ENCODE data around the gene SPATA1.

Gene SPATA1

GRCh38 chr1:84600796-84601195 lies 94.6 kb downstream of the SPATA1 start:
- no peak overlapping the region for H3K27ac ChIP-seq
- H3K79me2 ChIP-seq (ENCODE audit: insufficient read depth, low read depth), result no peaks in the 10 kb centered on the region
- no peak overlapping the region for H3K4me2 ChIP-seq
- H3K9ac ChIP-seq, result no peak overlapping the region
- H3K4me3 ChIP-seq (IDR thresholded peaks at IDR 0.05; ENCODE audit: insufficient read depth, low read depth, low read length), result no peak overlapping the region
- no peak overlapping the region for H2AFZ ChIP-seq (ENCODE audit: low read depth)
- no peaks in the 10 kb centered on the region for H4K20me1 ChIP-seq (ENCODE audit: insufficient read depth)
- H3K36me3 ChIP-seq (ENCODE audit: insufficient read depth), result no peaks in the 10 kb centered on the region
- no peaks in the 10 kb centered on the region for H3K4me1 ChIP-seq (ENCODE audit: low read depth, poor library complexity, severe bottlenecking)
- no peak for TF ChIP-seq CTCF (conservative IDR thresholded peaks at IDR 0.05; ENCODE audit: low read depth, low read length)
- H3K27me3 ChIP-seq (ENCODE audit: insufficient read depth, low read depth), result no peaks in the 10 kb centered on the region

GRCh38 chr1:84603223-84603622 lies 97.0 kb downstream of the SPATA1 start:
- Histone ChIP-seq H3K4me2 (no peak overlapping the region), H3K27me3 (ENCODE audit: insufficient read depth, low read depth) (no peaks in the 10 kb centered on the region), H4K20me1 (ENCODE audit: insufficient read depth) (no peaks in the 10 kb centered on the region), H3K4me1 (ENCODE audit: low read depth, poor library complexity, severe bottlenecking) (no peaks in the 10 kb centered on the region), H3K36me3 (ENCODE audit: insufficient read depth) (no peaks in the 10 kb centered on the region), H3K9ac (no peak overlapping the region), H3K4me3 (IDR thresholded peaks at IDR 0.05; ENCODE audit: insufficient read depth, low read depth, low read length) (no peak overlapping the region), H3K79me2 (ENCODE audit: insufficient read depth, low read depth) (no peaks in the 10 kb centered on the region), H3K27ac (no peak overlapping the region), H2AFZ (ENCODE audit: low read depth) (no peak overlapping the region)
- no peak for TF ChIP-seq CTCF (conservative IDR thresholded peaks at IDR 0.05; ENCODE audit: low read depth, low read length)

DNA sequence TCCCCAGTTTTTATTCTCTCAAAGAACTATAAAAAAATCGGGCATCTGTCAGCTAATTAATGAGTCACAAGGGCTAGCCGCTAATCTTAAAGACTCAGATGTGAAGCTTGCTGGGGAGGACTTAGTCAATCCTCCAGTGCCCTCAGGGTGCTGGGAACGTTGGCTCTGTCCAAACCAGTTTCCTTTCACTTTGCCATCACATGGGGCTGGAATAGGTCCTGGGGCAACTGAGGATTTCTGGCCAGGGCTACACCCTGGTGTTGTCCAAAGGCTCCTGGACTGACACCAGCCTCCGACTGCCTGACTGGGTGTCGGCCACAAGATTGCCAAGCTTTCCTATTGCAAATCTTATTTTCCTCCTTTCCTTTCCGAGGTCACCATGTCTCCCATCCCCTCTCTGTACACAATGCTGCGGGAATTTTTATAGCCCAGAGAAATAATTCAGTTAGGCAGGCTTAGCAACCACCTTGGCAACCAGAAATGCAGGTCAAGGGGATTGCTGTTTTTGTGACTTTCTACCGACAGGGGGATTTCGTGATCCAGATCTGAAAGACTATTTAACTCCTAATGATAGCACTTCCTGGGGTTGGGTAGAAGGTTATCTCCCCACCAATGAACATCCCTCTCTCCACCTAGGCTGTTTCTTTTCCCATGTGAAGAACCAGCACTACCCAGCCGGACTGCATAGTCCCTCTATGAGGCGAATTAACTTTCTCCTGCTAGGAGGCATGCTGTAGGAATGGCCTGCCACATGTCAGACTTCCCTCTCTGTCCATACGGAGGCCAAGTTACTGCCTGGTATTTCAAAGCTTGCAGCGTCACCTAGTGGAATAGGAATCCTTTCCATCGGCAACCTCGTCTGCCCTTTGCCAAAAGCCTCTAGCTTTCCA lies 98.0 kb downstream of the SPATA1 start:
- no peak overlapping the region for H3K4me3 ChIP-seq (IDR thresholded peaks at IDR 0.05; ENCODE audit: insufficient read depth, low read depth, low read length)
- no peaks in the 10 kb centered on the region for H3K36me3 ChIP-seq (ENCODE audit: insufficient read depth)
- H3K9ac ChIP-seq, result no peak overlapping the region
- H4K20me1 ChIP-seq (ENCODE audit: insufficient read depth), result no peaks in the 10 kb centered on the region
- no peak overlapping the region for H3K4me2 ChIP-seq
- H2AFZ ChIP-seq (ENCODE audit: low read depth), result no peak overlapping the region
- H3K79me2 ChIP-seq (ENCODE audit: insufficient read depth, low read depth), result no peaks in the 10 kb centered on the region
- no peak overlapping the region for H3K27ac ChIP-seq
- H3K27me3 ChIP-seq (ENCODE audit: insufficient read depth, low read depth), result no peaks in the 10 kb centered on the region
- TF ChIP-seq CTCF (conservative IDR thresholded peaks at IDR 0.05; ENCODE audit: low read depth, low read length), result no peak
- H3K4me1 ChIP-seq (ENCODE audit: low read depth, poor library complexity, severe bottlenecking), result no peaks in the 10 kb centered on the region

DNA sequence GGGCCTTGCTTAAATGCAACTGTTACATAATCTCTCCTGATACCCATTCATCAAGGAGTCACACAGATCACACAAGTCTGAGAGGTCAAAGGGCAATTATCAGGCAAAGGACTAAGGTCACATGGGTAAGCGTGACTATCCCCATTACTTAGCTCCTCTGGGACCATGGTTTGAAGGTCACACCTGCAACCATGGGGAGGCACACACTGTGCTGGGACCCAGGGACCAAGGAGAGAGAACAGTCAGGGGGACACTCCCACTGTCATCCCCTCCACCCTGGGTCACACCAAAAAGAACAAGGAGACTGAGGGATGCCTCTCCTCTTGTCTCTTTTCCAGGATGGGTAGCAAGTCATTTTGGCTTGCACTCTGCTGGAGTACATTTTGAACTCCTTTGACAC lies 99.0 kb downstream of the SPATA1 start:
- Histone ChIP-seq H2AFZ (ENCODE audit: low read depth) (no peak overlapping the region), H3K27ac (no peak overlapping the region), H3K9ac (no peak overlapping the region), H3K4me2 (no peak overlapping the region), H3K36me3 (ENCODE audit: insufficient read depth) (no peaks in the 10 kb centered on the region), H3K79me2 (ENCODE audit: insufficient read depth, low read depth) (no peaks in the 10 kb centered on the region), H3K27me3 (ENCODE audit: insufficient read depth, low read depth) (no peaks in the 10 kb centered on the region), H4K20me1 (ENCODE audit: insufficient read depth) (no peaks in the 10 kb centered on the region), H3K4me1 (ENCODE audit: low read depth, poor library complexity, severe bottlenecking) (no peaks in the 10 kb centered on the region), H3K4me3 (IDR thresholded peaks at IDR 0.05; ENCODE audit: insufficient read depth, low read depth, low read length) (no peak overlapping the region)
- no peak for TF ChIP-seq CTCF (conservative IDR thresholded peaks at IDR 0.05; ENCODE audit: low read depth, low read length)

Data from KMS-11 (cell line).